Colonic mucosa (tissue), 4 donors: ENCODE results near the gene PCIF1. TPM values are rescaled to one million over a fixed set of nuclear protein-coding genes. Genes with fewer than 3 reads are reported as not detected.
"Not testable (repeated sequence)": the region's sequence is repeated elsewhere in the genome, so short reads cannot be mapped to it uniquely, and the experiment has no call there.

Experiments used
- DNase-seq: peaks from one replicate; pipeline ENCODE4 v3.0.0-alpha.2; 2020
- H3K27ac ChIP-seq: fragments of 200-600 bp; one replicate; pipeline ENCODE4 v1.8.0; 2021
- H3K27me3 ChIP-seq: fragments of 200-600 bp; one replicate; pipeline ENCODE4 v1.8.0; 2021
- H3K36me3 ChIP-seq: fragments of 200-600 bp; one replicate; pipeline ENCODE4 v1.8.0; 2021
- H3K4me1 ChIP-seq: fragments of 200-600 bp; one replicate; pipeline ENCODE4 v1.8.0; 2021; ENCODE audit warnings: mild to moderate bottlenecking
- H3K4me3 ChIP-seq: fragments of 200-600 bp; one replicate; pipeline ENCODE4 v1.8.0; 2021
- H3K9ac ChIP-seq, 2 donors: one replicate each; pipeline ENCODE4 v1.7.0; 2013; ENCODE audit warnings: control low read depth in 2 of 2, low read depth in 2 of 2, low read length in 2 of 2
- H3K9me3 ChIP-seq: fragments of 200-600 bp; one replicate; pipeline ENCODE4 v1.8.0; 2021
- intact Hi-C: fragments of 100-400 bp; cut with DNase I; formaldehyde crosslinking; loops from one replicate; pipeline ENCODE4 v1.14.1; 2022
- total RNA-seq, 2 donors: library from RNA; stranded (reverse); fragmentation: NEBNext Ultra II Directional in 1 of 2; extraction: Animal tissue kit (Norgen Biotek cat#: 25700) in 1 of 2; gene quantifications; one replicate each; pipeline ENCODE4 v1.2.1, GENCODE V29; 2021
- TF ChIP-seq, protein P1 (sequence below): fragments of 200-600 bp; IDR thresholded peaks from one replicate; pipeline ENCODE4 v1.8.0; 2022; ENCODE audit warnings: antibody characterized with exemption, mild to moderate bottlenecking
- donor health status: healthy.
- donor health status: DM: no; HTN: no; CAD: no.
- donor health status: DM: no; HTN: no; CAD: no.

The PCIF1 gene
- total RNA-seq, 2 donors from 2014 or later, result 28.9 to 33.6 TPM

GRCh38 chr20:45993197-45993951 is 58.9 kb downstream of the PCIF1 start:
- Histone ChIP-seq H3K27ac (no peak overlapping the region), H3K9ac (no peak overlapping the region), H3K36me3 (no peaks in the 10 kb centered on the region), H3K4me1 (no peaks in the 10 kb centered on the region), H3K27me3 (no peaks in the 10 kb centered on the region), H3K4me3 (no peak overlapping the region), H3K9me3 (no peaks in the 10 kb centered on the region)
- TF ChIP-seq, protein P1, sequence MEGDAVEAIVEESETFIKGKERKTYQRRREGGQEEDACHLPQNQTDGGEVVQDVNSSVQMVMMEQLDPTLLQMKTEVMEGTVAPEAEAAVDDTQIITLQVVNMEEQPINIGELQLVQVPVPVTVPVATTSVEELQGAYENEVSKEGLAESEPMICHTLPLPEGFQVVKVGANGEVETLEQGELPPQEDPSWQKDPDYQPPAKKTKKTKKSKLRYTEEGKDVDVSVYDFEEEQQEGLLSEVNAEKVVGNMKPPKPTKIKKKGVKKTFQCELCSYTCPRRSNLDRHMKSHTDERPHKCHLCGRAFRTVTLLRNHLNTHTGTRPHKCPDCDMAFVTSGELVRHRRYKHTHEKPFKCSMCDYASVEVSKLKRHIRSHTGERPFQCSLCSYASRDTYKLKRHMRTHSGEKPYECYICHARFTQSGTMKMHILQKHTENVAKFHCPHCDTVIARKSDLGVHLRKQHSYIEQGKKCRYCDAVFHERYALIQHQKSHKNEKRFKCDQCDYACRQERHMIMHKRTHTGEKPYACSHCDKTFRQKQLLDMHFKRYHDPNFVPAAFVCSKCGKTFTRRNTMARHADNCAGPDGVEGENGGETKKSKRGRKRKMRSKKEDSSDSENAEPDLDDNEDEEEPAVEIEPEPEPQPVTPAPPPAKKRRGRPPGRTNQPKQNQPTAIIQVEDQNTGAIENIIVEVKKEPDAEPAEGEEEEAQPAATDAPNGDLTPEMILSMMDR, result no peak
- intact Hi-C loops, result no loop called here
- DNase-seq, result peak; percentile 37

GRCh38 chr20:45994761-45995493 is 60.4 kb downstream of the PCIF1 start:
- intact Hi-C loops, result loop anchor here (5.0 kb wide), 1 partner anchor 267 kb away; no protein-coding TSS in a partner anchor
- no peak overlapping the region for H3K4me3 ChIP-seq
- no peaks in the 10 kb centered on the region for H3K4me1 ChIP-seq
- no peak overlapping the region for H3K9ac ChIP-seq
- no peaks in the 10 kb centered on the region for H3K36me3 ChIP-seq
- TF ChIP-seq, protein P1, result no peak
- no peaks in the 10 kb centered on the region for H3K27me3 ChIP-seq
- H3K27ac ChIP-seq, result no peak overlapping the region
- H3K9me3 ChIP-seq, result no peaks in the 10 kb centered on the region
- DNase-seq, result no peak

- intact Hi-C loops, result loop anchor here (5.0 kb wide), 1 partner anchor 267 kb away; no protein-coding TSS in a partner anchor
- DNase-seq, H3K27ac ChIP-seq, H3K9me3 ChIP-seq, H3K4me3 ChIP-seq, H3K36me3 ChIP-seq, H3K9ac ChIP-seq, H3K4me1 ChIP-seq, H3K27me3 ChIP-seq: not testable (repeated sequence)
Observed at GRCh38 chr20:45995495-45996097, 61.1 kb downstream of the PCIF1 start.

GRCh38 chr20:45997187-45997586 is 62.7 kb downstream of the PCIF1 start:
- DNase-seq, result no peak
- intact Hi-C loops, result loop anchor here (5.0 kb wide), 1 partner anchor 265 kb away; no protein-coding TSS in a partner anchor
- no peaks in the 10 kb centered on the region for H3K4me1 ChIP-seq
- H3K4me3 ChIP-seq, result no peak overlapping the region
- H3K36me3 ChIP-seq, result no peaks in the 10 kb centered on the region
- no peak overlapping the region for H3K27ac ChIP-seq
- no peak overlapping the region for H3K9ac ChIP-seq
- TF ChIP-seq, protein P1, result no peak
- no peaks in the 10 kb centered on the region for H3K9me3 ChIP-seq
- H3K27me3 ChIP-seq, result no peaks in the 10 kb centered on the region

Other genes starting within 250 kb of the PCIF1 start
- gene WFDC13, start 232.6 kb upstream of the PCIF1 start, total RNA-seq, result not detected
- gene WFDC10B, start 229.7 kb upstream of the PCIF1 start, total RNA-seq, result not detected
- gene SPINT4, start 212.3 kb upstream of the PCIF1 start, total RNA-seq, result not detected
- 10 to 100 TPM in 1 of 2 donors, 1 to 10 TPM in 1; 2.5 to 15.6 TPM for gene WFDC3, start 142.8 kb upstream of the PCIF1 start, total RNA-seq
- gene DNTTIP1, start 142.7 kb upstream of the PCIF1 start, total RNA-seq, result 10 to 100 TPM; 41.5 to 96.5 TPM
- gene UBE2C, start 122.0 kb upstream of the PCIF1 start, total RNA-seq, result 100 to 1,000 TPM in 1 of 2 donors, 10 to 100 TPM in 1; 23.7 to 117 TPM
- 1 to 10 TPM; 2.9 to 3.8 TPM for gene TNNC2, start 107.4 kb upstream of the PCIF1 start, total RNA-seq
- 10 to 100 TPM; 11.2 to 12.6 TPM for gene SNX21, start 100.9 kb upstream of the PCIF1 start, total RNA-seq
- 10 to 100 TPM; 49.8 to 58.5 TPM for gene ACOT8, start 77.3 kb upstream of the PCIF1 start, total RNA-seq
- 1 to 10 TPM; 4.6 to 5.2 TPM for gene ZSWIM3, start 77.1 kb upstream of the PCIF1 start, total RNA-seq
- gene ZSWIM1, start 53.5 kb upstream of the PCIF1 start, total RNA-seq, result 10 to 100 TPM; 13.3 to 13.4 TPM
- gene SPATA25, start 47.1 kb upstream of the PCIF1 start, total RNA-seq, result 1 to 10 TPM; 1.5 TPM
- gene NEURL2, start 43.5 kb upstream of the PCIF1 start, total RNA-seq, result 1 to 10 TPM; 3.5 to 4.0 TPM
- 100 to 1,000 TPM; 273 to 366 TPM for gene CTSA, start 43.3 kb upstream of the PCIF1 start, total RNA-seq
- 10 to 100 TPM; 17.4 to 36.2 TPM for gene PLTP, start 22.5 kb upstream of the PCIF1 start, total RNA-seq
- gene ZNF335, start 37.5 kb downstream of the PCIF1 start, total RNA-seq, result 10 to 100 TPM; 11.3 to 22.1 TPM
- 1 to 10 TPM; 1.3 to 4.0 TPM for gene MMP9, start 74.2 kb downstream of the PCIF1 start, total RNA-seq
- gene SLC12A5, start 94.5 kb downstream of the PCIF1 start, total RNA-seq, result under 1 TPM in 1 of 2 donors, not detected in 1; 0.96 TPM
- 10 to 100 TPM; 20.4 to 32.1 TPM for gene NCOA5, start 155.3 kb downstream of the PCIF1 start, total RNA-seq
- 1 to 10 TPM; 2.8 to 4.4 TPM for gene CD40, start 183.6 kb downstream of the PCIF1 start, total RNA-seq